Chondrocyte (in vitro differentiated cells): ENCODE results near the gene ANXA9. TPM values are rescaled to one million over a fixed set of nuclear protein-coding genes. Genes with fewer than 3 reads are reported as not detected.
A peak's percentile ranks its signal among the peaks of the same experiment; 100 is the strongest.

Source experiments
- DNase-seq: peaks from one replicate; pipeline ENCODE4 v3.0.0; 2021; ENCODE audit warnings: mixed read lengths, low spot score
- H3K27ac Mint-ChIP-seq: one replicate; pipeline ENCODE4 v1.8.0; 2021; ENCODE audit warnings: mild to moderate bottlenecking, moderate library complexity, mixed read lengths; ENCODE audit not compliant: unreplicated experiment
- H3K27me3 Mint-ChIP-seq: 2 replicates; pipeline ENCODE4 v1.8.0; 2021; ENCODE audit warnings: low read depth, mixed read lengths
- H3K36me3 Mint-ChIP-seq: 2 replicates; pipeline ENCODE4 v1.8.0; 2021; ENCODE audit warnings: low read depth, mixed read lengths
- H3K4me1 Mint-ChIP-seq: 2 replicates; pipeline ENCODE4 v1.8.0; 2021; ENCODE audit warnings: low read depth, mild to moderate bottlenecking, mixed read lengths
- H3K4me3 Mint-ChIP-seq: one replicate; pipeline ENCODE4 v1.8.0; 2021; ENCODE audit warnings: mild to moderate bottlenecking, moderate library complexity, mixed read lengths; ENCODE audit not compliant: unreplicated experiment
- H3K9me3 Mint-ChIP-seq: 2 replicates; pipeline ENCODE4 v1.8.0; 2021; ENCODE audit warnings: low read depth, mixed read lengths
- CTCF ChIP-seq: fragments of 200-600 bp; sonication (generic); IDR thresholded peaks from 2 replicates; pipeline ENCODE4 v1.5.0; 2021; ENCODE audit warnings: antibody characterized with exemption, mild to moderate bottlenecking, moderate library complexity
- total RNA-seq: library from RNA; stranded (reverse); gene quantifications from 3 replicates; pipeline ENCODE4 v1.2.1, GENCODE V29; 2021

Gene ANXA9
- total RNA-seq, 1 donor from 2014 or later, result not detected

- Mint-ChIP-seq H3K27ac (no peak overlapping the region), H3K27me3 (no peaks in the 10 kb centered on the region), H3K9me3 (no peaks in the 10 kb centered on the region), H3K4me1 (peaks cover 14% of the 10 kb centered on the region), H3K36me3 (peaks cover 50% of the 10 kb centered on the region), H3K4me3 (no peak overlapping the region)
- DNase-seq, result no peak
- no peak for TF ChIP-seq CTCF
Measured at GRCh38 chr1:150966011-150966410, 16.1 kb upstream of the ANXA9 start.

- no peak for TF ChIP-seq CTCF
- peaks cover 33% of the 10 kb centered on the region for H3K4me1 Mint-ChIP-seq
- H3K36me3 Mint-ChIP-seq, result peaks cover 39% of the 10 kb centered on the region
- no peaks in the 10 kb centered on the region for H3K9me3 Mint-ChIP-seq
- no peak overlapping the region for H3K4me3 Mint-ChIP-seq
- peak; percentile 59 for DNase-seq
- no peak overlapping the region for H3K27ac Mint-ChIP-seq
- H3K27me3 Mint-ChIP-seq, result no peaks in the 10 kb centered on the region
Measured at GRCh38 chr1:150967936-150968335, 14.2 kb upstream of the ANXA9 start.

- H3K9me3 Mint-ChIP-seq, result no peaks in the 10 kb centered on the region
- H3K27me3 Mint-ChIP-seq, result no peaks in the 10 kb centered on the region
- peaks cover 34% of the 10 kb centered on the region for H3K36me3 Mint-ChIP-seq
- DNase-seq, result peak; percentile 50
- TF ChIP-seq CTCF, result no peak
- H3K27ac Mint-ChIP-seq, result peak overlapping the region; percentile 4
- no peak overlapping the region for H3K4me3 Mint-ChIP-seq
- H3K4me1 Mint-ChIP-seq, result peaks cover 38% of the 10 kb centered on the region
Measured at GRCh38 chr1:150968491-150968890, 13.6 kb upstream of the ANXA9 start.

GRCh38 chr1:150969626-150970025 is 12.5 kb upstream of the ANXA9 start:
- Mint-ChIP-seq H3K9me3 (no peaks in the 10 kb centered on the region), H3K4me1 (peaks cover 38% of the 10 kb centered on the region), H3K4me3 (no peak overlapping the region), H3K27me3 (no peaks in the 10 kb centered on the region), H3K27ac (no peak overlapping the region), H3K36me3 (peaks cover 25% of the 10 kb centered on the region)
- DNase-seq, result peak; percentile 18
- no peak for TF ChIP-seq CTCF

GRCh38 chr1:150970808-150971582 is 11.1 kb upstream of the ANXA9 start:
- no peak for TF ChIP-seq CTCF
- Mint-ChIP-seq H3K27me3 (no peaks in the 10 kb centered on the region), H3K9me3 (no peaks in the 10 kb centered on the region), H3K27ac (peak overlapping the region; percentile 93), H3K4me1 (peaks cover 43% of the 10 kb centered on the region), H3K36me3 (peaks cover 22% of the 10 kb centered on the region), H3K4me3 (peak overlapping the region; percentile 83)
- no peak for DNase-seq
